Activated T-helper 1 cell treated with anti-CD3 and anti-CD28 coated beads, Interleukin-2, amount 50 U/mL, for 16 hours (primary cell): Measurements from ENCODE around the gene C1QL1.
"Not testable (repeated sequence)": the region's sequence is repeated elsewhere in the genome, so short reads cannot be mapped to it uniquely, and the experiment has no call there.

ENCODE experiments used
- DNase-seq, 2 donors: peaks; one replicate each; pipeline ENCODE4 v3.0.0-alpha.2; 2020; ENCODE audit warnings: low read depth in 1 of 2, low spot score in 1 of 2

The C1QL1 gene

DNA sequence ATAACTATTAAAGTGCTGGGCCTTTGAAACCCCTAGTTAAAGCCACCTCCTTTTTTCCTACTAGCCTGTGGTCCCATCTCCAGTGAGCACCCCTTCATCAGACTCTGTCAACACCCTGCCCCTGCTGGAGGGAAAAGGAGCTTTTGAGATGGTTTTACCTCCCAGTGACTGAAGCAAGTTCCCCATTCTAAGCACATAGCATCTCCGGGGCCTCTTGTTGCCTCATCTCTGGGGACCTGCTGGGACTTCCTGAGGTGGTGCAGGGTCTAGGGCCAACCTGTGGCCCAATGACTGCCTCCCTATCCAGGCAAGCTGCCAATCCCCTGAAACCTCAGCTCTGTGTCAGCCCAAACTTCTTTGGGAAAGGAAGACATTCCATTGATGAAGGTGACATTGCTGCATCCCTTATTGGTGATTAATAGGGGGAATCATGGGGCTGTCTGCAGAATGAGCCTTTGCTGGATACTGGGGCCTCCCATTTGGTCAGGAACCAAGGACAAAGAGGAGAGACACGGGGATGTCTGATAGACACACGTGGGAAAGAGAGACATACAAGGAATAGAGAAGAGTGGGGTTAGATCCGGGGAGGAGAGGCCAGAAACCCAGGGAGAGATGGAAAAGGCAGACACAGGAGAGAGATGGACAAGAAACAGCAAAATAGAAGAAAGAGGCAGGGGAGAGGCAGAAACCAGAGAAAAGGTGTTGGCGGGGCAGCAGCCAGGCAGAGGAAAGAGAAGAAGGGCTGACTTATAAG is 2.4 kb downstream of the C1QL1 start:
- DNase-seq, result no peak

DNA sequence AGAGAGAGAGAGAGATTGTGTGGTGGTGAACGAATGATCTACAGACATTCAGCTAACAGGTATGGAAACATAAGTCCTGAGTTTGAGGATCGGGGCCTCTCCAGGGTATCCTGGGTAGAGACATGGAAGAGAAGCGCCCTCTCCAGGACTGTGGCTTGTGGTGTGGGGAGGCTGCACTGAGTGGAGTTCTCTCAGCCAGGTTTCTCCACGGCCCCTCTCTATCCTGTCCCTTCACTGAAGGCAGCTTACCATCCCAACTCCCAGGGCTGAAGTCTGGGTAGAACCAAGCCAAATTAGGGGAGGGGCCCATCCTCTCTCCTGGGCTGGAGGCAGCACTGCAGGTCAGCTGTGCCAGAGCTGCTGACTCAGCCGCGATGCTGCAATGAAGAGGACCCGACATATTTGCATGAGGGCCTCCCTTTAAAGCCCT is 6.2 kb downstream of the C1QL1 start:
- no peak for DNase-seq

DNA sequence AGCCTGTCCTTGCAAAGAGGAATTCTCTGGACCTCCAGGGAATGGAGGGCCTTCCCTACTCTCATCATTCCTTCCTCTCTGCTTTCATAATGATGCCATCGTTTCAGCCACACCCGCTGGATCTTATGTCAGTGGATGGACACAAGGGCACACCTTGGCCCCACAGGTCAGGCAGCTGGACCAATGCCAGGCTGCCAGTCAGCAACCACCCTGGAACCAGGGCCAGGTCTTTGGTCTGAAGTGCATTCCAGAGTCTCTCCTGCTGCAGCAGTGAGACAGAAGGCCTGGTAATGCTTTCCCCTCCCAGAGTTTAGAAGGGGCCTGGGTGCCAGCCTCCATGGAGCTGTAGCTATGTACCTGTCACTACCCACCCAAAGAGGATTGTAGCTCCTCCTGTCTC is 7.4 kb downstream of the C1QL1 start:
- DNase-seq, result no peak

DNA sequence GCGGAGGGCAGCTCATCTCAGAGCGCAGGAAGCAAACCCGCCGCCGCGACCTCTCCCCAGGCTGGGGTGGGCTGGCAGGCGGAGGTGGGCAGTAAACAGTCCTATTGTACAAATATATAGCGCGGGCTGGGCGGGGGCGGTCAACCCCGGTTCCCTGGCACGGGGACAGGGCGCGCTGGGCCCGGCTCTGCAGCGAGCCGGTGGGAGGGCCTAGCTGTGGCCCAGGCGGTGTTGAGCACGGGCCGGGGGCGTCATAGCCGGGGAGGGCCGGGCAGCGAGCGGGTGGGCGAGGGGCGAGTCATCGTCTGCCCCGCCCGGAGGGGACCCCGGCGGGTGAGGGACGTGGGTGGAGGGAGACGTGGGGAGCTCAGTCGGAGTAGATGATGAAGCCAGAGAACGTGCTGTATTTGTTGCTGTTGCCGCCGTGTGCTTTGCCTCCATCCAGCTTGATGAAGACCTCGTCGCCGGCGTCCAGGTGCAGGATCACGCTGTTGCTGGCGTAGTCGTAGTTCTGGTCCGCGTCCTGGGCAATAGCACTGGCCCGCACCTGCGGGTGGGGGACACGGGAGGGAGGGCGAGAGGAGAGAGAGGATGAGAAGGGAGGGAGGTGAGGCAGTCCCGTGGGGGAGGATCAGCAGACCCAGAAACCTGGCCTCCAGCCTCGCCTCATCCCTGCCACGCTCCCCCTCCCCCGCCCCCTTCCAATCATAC is 8.1 kb downstream of the C1QL1 start:
- DNase-seq, result no peak

DNA sequence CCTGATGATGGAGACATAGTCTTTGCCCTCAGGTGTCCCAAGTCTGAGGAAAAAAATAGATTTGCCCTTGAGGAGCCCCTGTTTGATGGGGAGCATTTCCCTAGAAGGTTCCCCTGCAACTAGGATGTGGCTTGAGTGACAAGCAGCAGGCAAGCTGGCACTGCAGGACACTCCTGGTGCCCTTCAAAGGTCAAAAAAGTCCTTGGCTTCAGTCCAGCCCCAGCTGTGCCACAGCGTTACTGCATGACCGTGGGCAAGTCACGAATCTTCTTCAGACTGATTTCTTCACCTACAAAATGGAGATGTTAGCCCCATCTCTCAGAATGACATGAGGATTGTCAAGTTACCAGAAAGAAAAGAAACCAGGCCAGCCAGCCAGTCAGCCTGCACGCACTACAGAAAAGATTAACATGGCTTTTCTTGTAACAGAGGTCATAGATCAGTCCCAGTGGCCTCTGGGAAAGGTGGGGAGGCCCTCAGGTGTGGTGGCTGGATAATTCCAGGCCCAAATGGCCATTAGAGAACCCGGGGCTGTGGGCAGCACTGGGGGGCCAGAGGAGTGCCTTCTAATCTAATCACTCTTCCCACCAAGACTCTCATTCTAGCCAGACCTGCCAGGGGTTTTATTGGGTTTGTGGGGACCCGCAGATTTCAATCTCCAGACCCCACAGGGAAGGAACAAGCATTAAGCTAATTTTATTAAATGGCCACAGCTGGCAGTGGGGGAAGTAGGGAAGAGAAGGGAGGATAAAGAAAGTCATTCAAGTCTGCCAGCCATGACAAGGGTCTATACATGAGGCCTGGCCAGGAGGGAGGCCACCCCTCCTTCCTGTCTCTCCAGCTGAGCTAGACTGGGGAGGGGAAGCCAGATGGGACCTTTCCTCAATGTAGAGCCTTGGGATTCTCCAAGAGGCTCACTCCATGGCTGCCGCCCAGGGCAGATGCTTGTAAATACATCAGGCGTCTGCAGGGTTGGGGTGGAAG is 10.8 kb downstream of the C1QL1 start:
- no peak for DNase-seq

DNA sequence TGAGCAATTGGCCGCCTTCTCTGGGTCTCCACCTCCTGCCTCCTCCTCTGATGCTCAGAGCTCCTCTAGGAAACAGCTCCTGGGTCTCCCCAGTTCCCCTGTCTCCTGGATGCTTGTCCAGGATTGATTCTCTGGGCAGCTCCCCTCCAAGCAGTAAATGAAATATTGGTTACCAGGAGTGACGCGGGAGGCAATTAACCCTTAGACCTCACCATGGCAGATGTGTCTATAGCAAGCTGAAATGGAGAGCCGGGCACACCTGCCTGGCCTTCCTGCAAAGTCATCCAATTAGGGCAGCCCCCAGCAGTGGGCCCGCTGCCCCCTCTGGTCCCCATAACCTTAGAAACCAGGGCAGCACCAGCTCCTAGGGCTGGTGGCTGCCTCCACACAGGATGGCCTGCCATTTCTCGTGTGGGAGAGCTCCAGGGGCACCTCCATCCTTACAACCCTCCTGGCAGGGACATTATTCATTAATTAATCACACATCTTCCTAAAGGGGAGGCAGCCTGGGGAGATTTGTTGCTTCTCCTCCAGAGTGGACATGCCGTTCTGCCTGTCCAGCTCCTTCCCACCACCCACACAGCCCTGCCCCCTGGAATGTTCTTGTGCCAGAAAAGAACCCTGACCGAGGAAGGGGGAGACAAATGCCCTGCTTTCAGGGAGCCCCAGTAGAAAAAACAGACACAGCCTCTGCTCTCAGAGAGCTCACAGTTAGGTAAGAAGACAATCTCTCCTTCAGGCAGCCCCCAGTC is 12.3 kb downstream of the C1QL1 start:
- DNase-seq, result no peak

DNA sequence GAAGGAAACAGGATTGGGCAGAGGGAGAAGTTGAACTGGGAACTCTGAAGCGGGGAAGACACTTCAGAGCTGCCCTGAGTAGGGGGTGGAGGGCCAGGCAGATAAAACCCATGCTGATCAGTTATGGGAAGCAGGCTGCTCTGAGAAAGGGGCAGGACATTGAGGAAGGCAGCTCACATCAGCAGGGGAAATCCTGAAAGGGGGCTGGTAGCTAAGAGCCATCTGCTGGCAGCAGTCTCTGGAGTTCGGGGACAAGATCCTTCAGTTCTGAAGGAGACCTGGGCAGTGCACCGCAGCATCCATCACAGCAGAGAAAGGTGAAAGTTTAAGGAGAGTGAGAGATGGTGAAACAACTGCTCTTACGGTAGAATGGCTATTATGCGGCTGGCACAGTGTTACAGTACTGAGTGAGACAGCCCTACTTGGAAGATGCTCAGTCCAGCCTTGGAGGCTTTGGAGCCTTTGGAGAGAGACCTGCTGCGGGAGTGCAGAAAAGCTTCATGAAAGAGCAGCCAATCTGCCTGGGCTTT is 15.1 kb downstream of the C1QL1 start:
- DNase-seq, result no peak

DNA sequence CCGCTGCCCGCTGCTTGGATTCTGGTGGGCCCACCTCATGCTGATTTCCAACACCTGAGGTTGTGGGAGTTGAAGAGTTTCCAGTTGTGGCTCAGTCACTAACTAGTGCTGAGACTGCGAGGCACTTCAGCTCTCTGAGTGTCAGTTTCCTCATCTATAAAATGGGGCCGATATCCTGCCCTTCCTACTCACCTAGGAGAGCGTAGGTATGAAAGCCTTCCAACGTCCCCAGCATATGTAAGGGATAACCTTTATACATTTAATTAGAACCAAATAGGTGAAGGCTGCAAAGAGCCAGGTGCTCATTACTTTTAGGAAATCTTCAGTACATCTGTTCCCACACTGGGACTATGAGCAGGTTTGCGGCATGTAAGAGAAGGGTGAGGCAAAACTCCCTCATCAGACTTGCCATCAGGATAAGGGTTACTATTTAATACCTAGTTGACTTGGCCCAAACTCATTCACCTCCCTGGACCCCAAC is 19.7 kb downstream of the C1QL1 start:
- DNase-seq, result no peak

DNA sequence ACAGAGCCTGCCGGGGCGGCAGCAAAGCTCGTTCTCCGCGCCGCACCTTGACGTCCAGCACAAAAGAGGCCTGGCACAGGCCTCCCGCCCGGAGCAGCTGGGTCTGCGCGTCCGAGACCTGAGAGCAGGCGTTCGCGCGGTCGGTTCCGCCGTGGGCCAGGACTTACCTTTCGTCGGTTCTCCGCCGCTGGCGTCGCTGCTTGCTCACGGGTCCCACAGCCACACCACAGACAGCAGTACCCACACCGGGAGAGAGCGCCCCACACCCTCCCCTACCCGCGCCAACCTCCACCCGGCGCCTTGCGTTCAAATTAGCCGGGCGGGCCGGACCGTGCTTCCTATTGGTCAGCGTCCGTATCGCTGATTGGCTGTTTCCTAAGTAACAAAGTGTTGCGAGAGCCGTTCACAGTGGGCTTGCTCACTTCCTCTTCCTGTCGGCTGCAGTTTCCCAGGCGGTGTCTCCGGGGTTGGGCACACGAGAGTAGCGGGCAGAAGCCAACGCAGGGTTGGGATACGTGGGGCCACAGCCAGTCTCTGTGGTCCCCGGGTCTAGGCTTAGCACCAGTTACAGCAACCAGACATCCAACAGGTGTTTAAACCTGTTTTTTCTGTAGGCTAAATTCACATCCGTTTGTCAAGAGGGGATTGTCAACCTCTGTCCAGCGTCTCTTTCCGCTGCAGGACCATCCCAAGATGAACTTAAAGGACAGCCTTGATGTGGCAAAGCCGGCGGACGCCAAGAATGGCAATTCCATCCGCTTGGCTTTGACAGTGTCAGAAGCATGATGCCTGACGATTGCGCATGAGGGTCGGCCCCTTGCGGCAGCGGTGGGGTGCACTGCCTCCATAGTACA is 20.4 kb downstream of the C1QL1 start, which contains the start of gene KIF18B:
TSS of gene KIF18B (minus strand) at position 313 of the 854 bp plus-strand sequence. CDS start 11,429 bp downstream, outside the sequence.
- DNase-seq, result peak; percentile 70 to 76

DNA sequence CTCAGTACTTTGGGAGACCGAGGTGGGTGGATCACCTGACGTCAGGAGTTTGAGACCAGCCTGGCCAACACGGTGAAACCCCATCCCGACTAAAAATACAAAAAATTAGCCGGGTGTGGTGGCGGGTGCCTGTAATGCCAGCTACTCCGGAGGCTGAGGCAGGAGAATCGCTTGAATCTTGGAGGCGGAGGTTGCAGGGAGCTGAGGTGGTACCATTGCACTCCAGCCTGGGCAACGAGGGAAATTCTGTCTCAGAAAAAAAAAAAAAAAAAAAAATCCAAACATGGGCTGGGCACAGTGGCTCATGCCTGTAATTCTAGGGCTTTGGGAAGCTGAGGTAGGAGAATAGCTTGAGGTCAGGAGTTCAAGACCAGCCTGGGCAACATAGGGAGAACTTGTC is 22.5 kb downstream of the C1QL1 start:
- DNase-seq, result not testable (repeated sequence)

DNA sequence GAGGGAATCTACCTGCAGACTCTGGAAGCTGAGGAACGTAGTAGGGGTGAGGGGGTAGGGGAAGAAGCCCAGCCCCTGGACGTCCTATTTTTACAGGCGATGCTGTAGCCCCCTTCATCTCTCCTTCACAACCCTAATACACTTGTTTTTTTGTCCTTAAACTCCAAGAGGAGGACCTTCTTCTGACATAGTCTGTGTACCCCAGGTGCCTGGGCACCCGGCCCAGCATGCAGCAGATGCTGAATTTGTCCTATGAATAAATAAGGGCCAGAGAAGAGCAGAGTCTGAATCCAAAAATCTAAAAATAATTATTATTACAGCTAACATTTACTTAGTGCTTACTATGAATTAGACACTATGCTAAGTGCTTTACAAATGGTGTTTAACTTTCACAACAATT is 25.6 kb downstream of the C1QL1 start:
- no peak for DNase-seq

DNA sequence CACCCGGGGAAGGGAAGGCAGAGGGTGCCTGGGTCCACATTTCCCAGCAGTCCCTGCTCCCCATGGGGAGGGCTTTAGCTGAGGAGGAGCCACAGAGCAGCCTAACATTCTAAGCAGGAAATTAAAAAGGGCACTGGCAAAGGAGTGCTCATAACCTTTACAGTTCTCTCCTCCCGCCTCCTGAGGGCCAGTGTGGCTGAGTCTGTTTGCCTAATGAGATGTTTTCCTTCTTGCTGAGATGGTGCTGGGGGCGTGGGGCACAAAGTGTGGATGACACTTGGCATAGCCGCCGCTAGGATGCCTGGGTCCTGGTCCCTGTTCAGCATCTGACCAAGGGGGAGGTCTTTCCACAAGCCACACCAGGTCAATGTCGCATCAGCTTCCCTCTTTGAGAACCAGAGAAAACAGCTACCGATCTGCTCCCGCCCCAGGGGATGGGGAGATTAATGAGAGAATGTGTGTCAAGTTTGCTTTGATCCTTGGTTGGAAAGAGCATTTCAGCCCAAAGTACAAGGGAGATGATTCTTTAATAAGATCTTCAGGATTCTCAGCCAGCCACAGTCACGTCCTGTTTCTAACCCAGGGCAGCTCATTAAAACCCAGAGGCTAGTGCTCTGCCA is 26.3 kb downstream of the C1QL1 start:
- no peak for DNase-seq

DNA sequence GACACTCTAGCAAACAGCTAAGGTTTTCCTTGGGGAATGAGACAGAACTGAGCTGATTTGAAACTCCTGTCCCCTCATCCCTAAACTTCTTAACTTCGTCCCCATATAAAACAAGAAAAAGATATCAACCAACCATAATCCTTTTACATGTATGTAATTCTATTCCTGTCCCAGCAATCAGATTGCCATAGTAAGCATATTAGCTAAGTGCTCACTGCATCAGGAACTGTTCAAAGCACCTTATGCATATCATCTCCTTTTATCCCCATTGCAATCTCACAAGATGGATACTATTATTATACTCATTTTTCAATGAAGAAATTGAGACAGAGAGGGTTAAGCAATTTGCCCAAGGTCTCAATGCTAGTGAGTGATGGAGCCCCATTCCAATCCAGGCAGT is 27.3 kb downstream of the C1QL1 start:
- no peak for DNase-seq

DNA sequence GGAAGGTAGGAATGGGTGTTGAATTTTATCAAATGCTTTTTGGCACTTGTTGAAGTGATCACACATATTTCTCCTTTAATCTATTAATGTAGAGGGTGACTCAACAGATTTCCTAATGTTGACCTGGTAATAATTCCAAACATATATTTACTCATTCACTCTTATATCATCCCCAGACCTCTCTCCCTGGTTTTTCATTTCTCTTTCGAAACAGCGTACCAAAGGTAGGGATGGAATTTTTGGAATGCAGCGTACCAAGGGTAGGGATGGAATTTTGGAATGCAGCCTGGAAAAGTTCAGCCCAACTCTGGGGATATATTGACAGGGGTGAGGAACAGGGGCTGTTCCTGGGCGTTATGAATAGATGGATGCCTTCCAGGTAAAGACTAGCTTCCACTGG is 27.8 kb downstream of the C1QL1 start:
- no peak for DNase-seq

DNA sequence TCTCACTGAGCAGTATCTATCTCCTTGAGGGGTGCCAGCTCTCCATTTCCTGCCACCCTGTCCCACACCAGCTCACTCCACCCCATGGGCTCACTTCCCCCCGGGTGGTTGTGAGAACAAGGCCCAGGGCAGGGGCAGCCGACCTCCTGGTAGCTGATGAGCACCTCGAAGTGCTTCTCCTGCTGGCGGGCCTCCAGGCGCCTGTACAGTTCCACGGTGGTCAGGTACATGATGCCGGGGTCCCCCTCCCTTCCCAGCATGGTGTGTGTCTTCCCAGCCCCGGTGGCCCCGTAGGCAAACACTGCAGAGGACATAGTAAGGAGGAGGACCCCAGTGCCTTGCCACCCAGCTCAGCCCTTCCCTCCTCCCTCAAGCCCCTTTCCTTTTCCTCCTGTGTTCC is 33.0 kb downstream of the C1QL1 start:
- no peak for DNase-seq

DNA sequence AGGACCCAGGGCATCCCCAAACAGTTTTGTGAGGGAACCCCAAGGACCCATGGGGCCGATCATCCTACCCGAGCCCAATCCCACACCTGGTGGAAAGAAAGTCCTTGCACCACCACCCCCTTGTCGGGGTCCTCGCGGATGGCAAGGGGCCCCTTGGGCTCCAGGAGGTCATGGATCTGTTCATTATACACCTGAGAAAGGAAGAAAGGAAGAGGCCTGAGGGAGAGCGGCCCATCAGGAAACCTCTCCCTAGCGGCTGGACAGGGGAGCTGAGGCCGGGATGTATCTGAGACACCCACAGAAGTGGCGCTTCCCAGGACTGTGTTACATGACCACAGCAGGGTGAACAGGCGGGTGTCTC is 33.4 kb downstream of the C1QL1 start:
- no peak for DNase-seq

DNA sequence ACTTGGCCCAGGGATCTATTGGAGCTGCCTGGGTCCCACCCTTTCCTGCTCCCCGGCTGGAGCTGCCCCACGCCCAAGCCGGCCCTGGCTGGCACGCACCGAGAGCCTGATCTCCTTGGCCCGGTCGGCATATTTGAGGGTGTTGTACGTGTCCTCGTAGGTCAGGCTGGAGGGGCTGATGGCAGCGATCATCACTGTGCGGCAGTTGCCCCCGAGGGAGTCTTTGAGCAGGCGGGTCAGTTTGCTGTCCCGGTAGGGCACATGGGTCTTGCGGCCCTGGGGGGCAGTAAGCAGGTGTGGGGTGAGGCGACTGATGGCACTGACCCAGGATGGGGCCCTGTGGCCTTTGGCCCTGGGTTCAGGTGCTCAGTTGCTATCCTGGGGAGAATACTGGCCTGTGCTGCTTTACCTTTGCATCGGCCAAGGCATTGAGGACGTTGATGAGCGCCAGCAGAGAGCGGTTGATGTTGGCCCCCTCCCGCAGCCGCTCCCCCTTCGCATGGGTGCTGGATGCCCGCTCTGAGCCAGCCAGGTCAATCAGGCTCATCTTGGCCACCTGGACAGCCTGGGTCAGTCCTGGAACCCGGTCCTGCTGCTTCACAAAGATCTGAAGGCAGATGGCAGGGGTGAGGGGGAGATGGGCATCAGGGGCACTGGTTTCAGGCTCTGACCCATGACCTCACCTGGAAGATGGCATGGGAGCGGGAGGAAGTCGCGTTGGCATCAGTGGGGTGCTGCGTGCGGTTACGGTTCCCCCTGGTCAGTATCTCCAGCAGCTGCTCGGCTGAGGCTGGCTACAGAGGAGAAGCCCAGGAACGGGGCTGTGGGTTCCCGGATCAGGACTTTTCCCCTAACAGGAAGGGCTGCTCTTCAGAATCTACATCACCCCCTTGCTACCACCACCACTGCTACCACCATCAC is 34.0 kb downstream of the C1QL1 start:
- no peak for DNase-seq

DNA sequence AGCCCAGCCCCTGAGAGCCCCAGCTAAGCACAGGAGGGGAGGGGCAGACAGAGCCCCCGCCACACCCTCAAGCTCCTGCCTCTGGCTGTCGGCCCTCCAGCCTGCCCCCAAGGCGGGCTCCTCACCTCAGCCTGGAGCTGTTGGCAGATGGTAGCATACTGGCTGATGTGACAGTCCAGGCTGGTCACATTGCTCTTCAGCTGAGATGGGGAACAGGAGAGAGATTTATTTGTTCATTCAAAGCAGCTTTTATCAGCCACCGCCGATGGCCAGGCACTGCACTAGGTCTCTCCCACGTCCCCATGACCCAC is 35.4 kb downstream of the C1QL1 start:
- DNase-seq, result no peak
